DND-41 (cell line): ENCODE results near the gene ACTR10.

Experiments used
- CTCF ChIP-seq: IDR thresholded peaks from 2 replicates; pipeline ENCODE4 v1.5.1; 2012; ENCODE audit warnings: borderline replicate concordance, low read length, moderate library complexity, mild to moderate bottlenecking; ENCODE audit not compliant: poor library complexity, severe bottlenecking; ENCODE audit errors: extremely low read depth
- EZH2 ChIP-seq: IDR thresholded peaks from 3 replicates; pipeline ENCODE4 v1.6.1; 2012; ENCODE audit warnings: borderline replicate concordance, low read depth, mild to moderate bottlenecking, moderate library complexity, low read length, inconsistent platforms; ENCODE audit not compliant: severe bottlenecking

GRCh38 chr14:58278177-58278576 lies 78.2 kb downstream of the ACTR10 start:
- TF ChIP-seq CTCF (no peak), EZH2 (no peak)
